ENCODE measurements around the gene SMIM14. TPM values are rescaled to one million over a fixed set of nuclear protein-coding genes. Genes with fewer than 3 reads are reported as not detected.
A peak's percentile ranks its signal among the peaks of the same experiment; 100 is the strongest.

SMIM14 gene
- total and polyA plus RNA-seq, 2 of the 8 experiments (the other 6 are each of a cell fraction or from before 2014, with no cell fraction given), result 29.1 to 31.0 TPM

DNA sequence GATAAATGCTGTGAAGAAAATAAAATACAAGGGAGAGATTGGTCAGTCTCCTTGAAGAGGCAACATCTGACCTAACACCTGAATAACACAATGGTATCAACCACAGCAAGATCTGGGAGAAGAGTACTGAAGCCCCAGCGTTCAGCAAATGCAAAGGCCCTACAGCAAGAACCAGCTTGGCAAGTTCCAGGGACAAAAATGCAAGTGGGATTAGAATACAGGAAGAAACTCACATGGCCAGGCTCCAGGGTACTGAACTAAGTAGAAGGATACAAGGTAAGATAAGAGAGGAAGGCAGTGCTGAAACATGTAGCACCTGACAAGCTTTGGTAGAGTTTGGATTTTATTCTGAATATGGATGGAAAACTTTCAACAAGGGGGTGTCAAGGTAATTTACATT, 3.6 kb downstream of the SMIM14 start (continued):
- TF ChIP-seq, protein P1, sequence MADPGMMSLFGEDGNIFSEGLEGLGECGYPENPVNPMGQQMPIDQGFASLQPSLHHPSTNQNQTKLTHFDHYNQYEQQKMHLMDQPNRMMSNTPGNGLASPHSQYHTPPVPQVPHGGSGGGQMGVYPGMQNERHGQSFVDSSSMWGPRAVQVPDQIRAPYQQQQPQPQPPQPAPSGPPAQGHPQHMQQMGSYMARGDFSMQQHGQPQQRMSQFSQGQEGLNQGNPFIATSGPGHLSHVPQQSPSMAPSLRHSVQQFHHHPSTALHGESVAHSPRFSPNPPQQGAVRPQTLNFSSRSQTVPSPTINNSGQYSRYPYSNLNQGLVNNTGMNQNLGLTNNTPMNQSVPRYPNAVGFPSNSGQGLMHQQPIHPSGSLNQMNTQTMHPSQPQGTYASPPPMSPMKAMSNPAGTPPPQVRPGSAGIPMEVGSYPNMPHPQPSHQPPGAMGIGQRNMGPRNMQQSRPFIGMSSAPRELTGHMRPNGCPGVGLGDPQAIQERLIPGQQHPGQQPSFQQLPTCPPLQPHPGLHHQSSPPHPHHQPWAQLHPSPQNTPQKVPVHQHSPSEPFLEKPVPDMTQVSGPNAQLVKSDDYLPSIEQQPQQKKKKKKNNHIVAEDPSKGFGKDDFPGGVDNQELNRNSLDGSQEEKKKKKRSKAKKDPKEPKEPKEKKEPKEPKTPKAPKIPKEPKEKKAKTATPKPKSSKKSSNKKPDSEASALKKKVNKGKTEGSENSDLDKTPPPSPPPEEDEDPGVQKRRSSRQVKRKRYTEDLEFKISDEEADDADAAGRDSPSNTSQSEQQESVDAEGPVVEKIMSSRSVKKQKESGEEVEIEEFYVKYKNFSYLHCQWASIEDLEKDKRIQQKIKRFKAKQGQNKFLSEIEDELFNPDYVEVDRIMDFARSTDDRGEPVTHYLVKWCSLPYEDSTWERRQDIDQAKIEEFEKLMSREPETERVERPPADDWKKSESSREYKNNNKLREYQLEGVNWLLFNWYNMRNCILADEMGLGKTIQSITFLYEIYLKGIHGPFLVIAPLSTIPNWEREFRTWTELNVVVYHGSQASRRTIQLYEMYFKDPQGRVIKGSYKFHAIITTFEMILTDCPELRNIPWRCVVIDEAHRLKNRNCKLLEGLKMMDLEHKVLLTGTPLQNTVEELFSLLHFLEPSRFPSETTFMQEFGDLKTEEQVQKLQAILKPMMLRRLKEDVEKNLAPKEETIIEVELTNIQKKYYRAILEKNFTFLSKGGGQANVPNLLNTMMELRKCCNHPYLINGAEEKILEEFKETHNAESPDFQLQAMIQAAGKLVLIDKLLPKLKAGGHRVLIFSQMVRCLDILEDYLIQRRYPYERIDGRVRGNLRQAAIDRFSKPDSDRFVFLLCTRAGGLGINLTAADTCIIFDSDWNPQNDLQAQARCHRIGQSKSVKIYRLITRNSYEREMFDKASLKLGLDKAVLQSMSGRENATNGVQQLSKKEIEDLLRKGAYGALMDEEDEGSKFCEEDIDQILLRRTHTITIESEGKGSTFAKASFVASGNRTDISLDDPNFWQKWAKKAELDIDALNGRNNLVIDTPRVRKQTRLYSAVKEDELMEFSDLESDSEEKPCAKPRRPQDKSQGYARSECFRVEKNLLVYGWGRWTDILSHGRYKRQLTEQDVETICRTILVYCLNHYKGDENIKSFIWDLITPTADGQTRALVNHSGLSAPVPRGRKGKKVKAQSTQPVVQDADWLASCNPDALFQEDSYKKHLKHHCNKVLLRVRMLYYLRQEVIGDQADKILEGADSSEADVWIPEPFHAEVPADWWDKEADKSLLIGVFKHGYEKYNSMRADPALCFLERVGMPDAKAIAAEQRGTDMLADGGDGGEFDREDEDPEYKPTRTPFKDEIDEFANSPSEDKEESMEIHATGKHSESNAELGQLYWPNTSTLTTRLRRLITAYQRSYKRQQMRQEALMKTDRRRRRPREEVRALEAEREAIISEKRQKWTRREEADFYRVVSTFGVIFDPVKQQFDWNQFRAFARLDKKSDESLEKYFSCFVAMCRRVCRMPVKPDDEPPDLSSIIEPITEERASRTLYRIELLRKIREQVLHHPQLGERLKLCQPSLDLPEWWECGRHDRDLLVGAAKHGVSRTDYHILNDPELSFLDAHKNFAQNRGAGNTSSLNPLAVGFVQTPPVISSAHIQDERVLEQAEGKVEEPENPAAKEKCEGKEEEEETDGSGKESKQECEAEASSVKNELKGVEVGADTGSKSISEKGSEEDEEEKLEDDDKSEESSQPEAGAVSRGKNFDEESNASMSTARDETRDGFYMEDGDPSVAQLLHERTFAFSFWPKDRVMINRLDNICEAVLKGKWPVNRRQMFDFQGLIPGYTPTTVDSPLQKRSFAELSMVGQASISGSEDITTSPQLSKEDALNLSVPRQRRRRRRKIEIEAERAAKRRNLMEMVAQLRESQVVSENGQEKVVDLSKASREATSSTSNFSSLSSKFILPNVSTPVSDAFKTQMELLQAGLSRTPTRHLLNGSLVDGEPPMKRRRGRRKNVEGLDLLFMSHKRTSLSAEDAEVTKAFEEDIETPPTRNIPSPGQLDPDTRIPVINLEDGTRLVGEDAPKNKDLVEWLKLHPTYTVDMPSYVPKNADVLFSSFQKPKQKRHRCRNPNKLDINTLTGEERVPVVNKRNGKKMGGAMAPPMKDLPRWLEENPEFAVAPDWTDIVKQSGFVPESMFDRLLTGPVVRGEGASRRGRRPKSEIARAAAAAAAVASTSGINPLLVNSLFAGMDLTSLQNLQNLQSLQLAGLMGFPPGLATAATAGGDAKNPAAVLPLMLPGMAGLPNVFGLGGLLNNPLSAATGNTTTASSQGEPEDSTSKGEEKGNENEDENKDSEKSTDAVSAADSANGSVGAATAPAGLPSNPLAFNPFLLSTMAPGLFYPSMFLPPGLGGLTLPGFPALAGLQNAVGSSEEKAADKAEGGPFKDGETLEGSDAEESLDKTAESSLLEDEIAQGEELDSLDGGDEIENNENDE (IDR thresholded peaks at IDR 0.05; ENCODE audit: insufficient replicate concordance, low read length), result peak; percentile 69
- TF ChIP-seq TCF12 (IDR thresholded peaks at IDR 0.05; ENCODE audit: low read depth, low read length), result 0 out of 2 replicates have a peak, but pooled peaks have one; percentile 7
- TF ChIP-seq SRF (IDR thresholded peaks at IDR 0.05; ENCODE audit: low read depth, low read length), result no peak
- peak; percentile 60; the same call in 1 of the 2 replicates for TF ChIP-seq TAF1 (IDR thresholded peaks at IDR 0.05; ENCODE audit: low read depth, low read length)
- TF ChIP-seq CBX5 (IDR thresholded peaks at IDR 0.05; ENCODE audit: low read depth, low read length), result no peak
- TF ChIP-seq TAF7 (optimal IDR thresholded peaks at IDR 0.05; ENCODE audit: borderline replicate concordance, low read depth, low read length), result no peak
- TF ChIP-seq CTBP2 (IDR thresholded peaks at IDR 0.05; ENCODE audit: borderline replicate concordance, insufficient read depth, insufficient read length, low read length), result no peak
- TF ChIP-seq EGR1 (IDR thresholded peaks at IDR 0.05; ENCODE audit: borderline replicate concordance, low read depth, low read length), result no peak
- TF ChIP-seq KDM1A (IDR thresholded peaks at IDR 0.05; ENCODE audit: borderline replicate concordance, low read length), result 0 out of 2 replicates have a peak, but pooled peaks have one; percentile 22
- no peak for TF ChIP-seq SIRT6 (IDR thresholded peaks at IDR 0.05; ENCODE audit: low read length)
- TF ChIP-seq TEAD4 (IDR thresholded peaks at IDR 0.05; ENCODE audit: low read depth, low read length), result no peak
- TF ChIP-seq EZH2 (IDR thresholded peaks at IDR 0.05; ENCODE audit: low read depth, low read length, severe bottlenecking), result no peak
